Posterior cingulate gyrus (tissue), 11 donors: ENCODE data around the gene HSPB3.
"Not testable (repeated sequence)": the region's sequence is repeated elsewhere in the genome, so short reads cannot be mapped to it uniquely, and the experiment has no call there.

ENCODE experiments used
- DNase-seq, 10 donors: peaks; one replicate each; pipeline versions ENCODE4 v3.0.0 to v3.0.0-alpha.2; 2020 to 2021; ENCODE audit warnings: mixed read lengths in 3 of 10
- intact Hi-C: fragments of 100-400 bp; cut with DNase I; formaldehyde crosslinking; loops from one replicate; pipeline ENCODE4 v1.15.1; 2023

Gene HSPB3

DNA sequence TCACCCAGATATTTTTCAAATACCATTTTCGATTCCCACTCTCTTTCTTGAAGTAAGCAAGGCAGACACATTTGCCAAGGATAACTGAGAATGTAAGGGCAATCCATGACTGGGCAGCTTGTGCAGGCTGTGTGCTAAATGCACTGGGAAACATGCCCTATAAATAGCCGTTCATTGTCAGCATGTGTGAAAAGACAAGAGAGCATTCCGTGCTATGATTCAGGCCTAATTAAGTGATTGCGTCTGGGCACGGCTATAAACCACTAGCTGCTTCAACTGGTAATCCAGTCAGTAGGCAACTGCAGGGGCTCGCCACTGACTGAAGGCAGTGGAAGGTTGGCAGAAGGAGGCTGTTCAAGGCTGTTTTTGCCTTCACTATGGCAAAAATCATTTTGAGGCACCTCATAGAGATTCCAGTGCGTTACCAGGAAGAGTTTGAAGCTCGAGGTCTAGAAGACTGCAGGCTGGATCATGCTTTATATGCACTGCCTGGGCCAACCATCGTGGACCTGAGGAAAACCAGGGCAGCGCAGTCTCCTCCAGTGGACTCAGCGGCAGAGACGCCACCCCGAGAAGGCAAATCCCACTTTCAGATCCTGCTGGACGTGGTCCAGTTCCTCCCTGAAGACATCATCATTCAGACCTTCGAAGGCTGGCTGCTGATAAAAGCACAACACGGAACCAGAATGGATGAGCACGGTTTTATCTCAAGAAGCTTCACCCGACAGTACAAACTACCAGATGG lies at the start of gene HSPB3:
HSPB3 (plus strand) TSS at position 287 of the 745 bp plus-strand sequence; CDS start at position 378, 91 bp downstream.
- DNase-seq = peak in 6 of 10 donors; percentile 13 to 84 (median 60)
- intact Hi-C loops = no loop called here

- intact Hi-C loops = no loop called here
- DNase-seq = no peak
Measured at GRCh38 chr5:54411176-54411575, 44.3 kb upstream of the HSPB3 start.

GRCh38 chr5:54412913-54413312 lies 42.6 kb upstream of the HSPB3 start:
- DNase-seq = no peak
- intact Hi-C loops = no loop called here

DNA sequence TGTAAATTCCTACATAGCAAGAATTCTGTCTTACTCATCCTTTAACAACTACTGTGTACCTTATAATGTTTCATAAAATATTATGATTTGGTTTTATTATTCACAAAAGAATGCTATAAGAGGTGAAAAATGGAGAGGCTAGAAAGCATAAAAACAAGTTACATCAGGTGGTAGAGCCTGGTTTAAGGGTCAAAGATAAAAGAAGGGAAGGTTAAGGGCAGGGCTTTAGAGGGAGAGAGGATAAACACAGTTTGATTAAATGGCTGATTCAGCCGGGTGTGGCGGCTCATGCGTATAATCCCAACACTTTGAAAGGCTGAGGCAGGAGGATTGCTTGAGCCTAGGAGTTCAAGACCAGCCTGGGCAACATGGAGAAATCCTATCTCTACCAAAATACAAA lies 40.4 kb upstream of the HSPB3 start:
- DNase-seq = no peak
- intact Hi-C loops = loop anchor here (5.0 kb wide), 1 partner anchor 173 kb away; no protein-coding TSS in a partner anchor

GRCh38 chr5:54415896-54416601 lies 39.5 kb upstream of the HSPB3 start:
- DNase-seq = no peak
- intact Hi-C loops = loop anchor here (5.0 kb wide), 1 partner anchor 174 kb away; no protein-coding TSS in a partner anchor

- DNase-seq = not testable (repeated sequence)
- intact Hi-C loops = loop anchor here (5.0 to 10.0 kb wide), 2 partner anchors 105 to 177 kb away; partner anchors contain the start of gene ARL15
Measured at GRCh38 chr5:54419573-54420423, 35.7 kb upstream of the HSPB3 start.

DNA sequence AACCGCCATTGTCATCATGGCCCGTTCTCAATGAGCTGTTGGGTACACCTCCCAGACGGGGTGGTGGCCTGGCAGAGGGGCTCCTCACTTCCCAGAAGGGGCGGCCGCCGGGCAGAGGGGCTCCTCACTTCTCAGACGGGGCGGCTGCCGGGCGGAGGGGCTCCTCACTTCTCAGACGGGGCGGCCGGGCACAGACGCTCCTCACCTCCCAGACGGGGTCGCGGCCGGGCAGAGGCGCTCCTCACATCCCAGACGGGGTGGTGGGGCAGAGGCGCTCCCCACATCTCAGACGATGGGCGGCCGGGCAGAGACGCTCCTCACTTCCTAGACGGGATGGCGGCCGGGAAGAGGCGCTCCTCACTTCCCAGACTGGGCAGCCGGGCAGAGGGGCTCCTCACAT lies 35.0 kb upstream of the HSPB3 start:
- not testable (repeated sequence) for DNase-seq
- intact Hi-C loops = loop anchor here (10.0 kb wide), 1 partner anchor 106 kb away; the partner anchor contains the start of gene ARL15

DNA sequence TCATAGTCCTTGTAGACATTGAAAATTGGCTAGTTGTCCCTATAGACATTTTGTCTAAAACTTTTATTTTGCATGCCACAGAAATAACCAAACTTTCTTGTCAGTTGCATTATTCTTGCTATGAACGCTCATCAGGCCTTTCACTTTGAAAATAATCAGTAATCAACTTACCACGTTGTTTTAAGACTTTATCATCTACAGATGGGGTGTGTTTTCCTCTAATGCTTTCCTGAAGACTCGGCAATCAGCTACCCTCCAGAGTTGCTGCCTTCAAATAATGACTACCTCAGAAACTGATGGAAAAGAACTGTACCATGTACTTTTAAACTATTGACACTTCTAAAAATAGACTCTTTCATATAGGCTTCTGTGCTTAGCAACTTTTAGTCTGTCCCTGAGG lies 33.5 kb upstream of the HSPB3 start:
- intact Hi-C loops = loop anchor here (10.0 kb wide), 1 partner anchor 107 kb away; the partner anchor contains the start of gene ARL15
- DNase-seq = no peak

DNA sequence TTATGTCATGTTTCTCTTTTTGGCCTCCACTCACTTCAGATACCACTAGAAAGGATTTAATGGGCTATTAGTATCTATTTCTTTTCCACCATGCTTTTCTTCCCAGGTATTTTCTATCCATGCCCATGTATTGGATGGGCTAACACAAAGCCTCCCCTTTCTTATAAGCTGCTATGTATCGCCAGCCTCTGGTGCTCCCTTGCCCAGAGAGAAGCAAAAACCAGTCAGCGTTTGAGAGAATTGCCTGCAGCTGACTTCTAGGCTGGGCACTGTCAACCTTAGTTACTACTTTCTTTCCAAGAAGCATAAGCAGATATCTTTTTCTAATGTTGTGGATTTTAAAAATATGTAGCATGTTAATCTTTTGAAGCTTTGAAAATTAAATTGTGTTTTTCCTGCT lies 30.2 kb upstream of the HSPB3 start:
- intact Hi-C loops = loop anchor here (10.0 kb wide), 1 partner anchor 110 kb away; the partner anchor contains the start of gene ARL15
- no peak for DNase-seq

- intact Hi-C loops = loop anchor here (10.0 kb wide), 1 partner anchor 111 kb away; the partner anchor contains the start of gene ARL15
- DNase-seq = no peak
Measured at GRCh38 chr5:54426209-54426608, 29.3 kb upstream of the HSPB3 start.

DNA sequence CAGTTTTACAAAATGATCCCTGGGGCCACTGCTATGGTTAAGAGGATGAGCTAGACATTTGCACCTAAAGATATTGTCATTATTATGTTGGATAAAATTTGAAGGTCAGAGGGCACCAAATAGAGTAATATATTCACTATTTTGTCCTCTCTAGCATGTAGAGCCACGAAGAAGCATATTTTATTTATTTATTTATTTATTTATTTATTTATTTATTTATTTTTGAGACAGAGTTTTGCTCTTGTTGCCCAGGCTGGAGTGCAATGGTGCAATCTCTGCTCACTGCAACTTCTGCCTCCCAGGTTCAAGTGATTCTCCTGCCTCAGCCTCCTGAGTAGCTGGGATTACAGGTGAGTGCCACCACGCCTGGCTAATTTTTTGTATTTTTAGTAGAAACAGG lies 20.8 kb upstream of the HSPB3 start:
- intact Hi-C loops, DNase-seq: not testable (repeated sequence)

DNA sequence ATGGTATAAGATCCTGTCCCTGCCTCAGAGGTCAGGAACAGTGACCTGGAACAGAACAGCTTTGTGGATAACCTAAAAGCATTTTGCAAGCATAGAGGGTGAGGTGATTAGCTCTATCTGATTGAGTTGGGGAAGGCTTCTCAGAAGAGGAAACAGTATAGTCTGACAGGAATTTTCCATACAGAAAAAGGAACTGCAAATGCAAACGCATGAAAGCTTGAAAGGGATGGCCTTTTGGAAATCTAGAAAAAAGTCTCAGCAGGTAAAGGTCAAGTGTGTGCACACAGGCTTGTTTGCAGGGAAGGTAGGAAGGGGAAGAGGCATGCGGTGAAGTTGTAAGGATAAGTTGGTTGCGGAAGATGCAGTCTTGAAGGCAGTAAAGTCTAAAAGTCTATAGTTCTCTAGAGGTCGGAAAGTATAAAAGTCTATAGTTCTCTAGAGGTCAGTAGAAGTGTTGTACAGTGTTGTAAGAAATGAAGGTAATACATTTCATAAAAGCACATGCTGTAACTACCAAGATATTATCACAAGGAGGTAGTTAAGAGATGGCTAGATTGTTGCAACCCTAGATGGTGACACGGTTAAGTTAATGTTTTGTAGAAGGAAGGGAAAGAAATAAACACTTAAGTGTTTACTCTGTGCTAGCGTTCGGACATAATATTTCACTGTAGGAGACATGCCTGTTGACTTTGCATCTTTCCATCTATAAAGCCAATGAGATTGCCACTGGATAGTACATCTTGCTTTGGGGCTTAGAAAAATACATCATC lies 16.7 kb upstream of the HSPB3 start:
- intact Hi-C loops = no loop called here
- DNase-seq = no peak

DNA sequence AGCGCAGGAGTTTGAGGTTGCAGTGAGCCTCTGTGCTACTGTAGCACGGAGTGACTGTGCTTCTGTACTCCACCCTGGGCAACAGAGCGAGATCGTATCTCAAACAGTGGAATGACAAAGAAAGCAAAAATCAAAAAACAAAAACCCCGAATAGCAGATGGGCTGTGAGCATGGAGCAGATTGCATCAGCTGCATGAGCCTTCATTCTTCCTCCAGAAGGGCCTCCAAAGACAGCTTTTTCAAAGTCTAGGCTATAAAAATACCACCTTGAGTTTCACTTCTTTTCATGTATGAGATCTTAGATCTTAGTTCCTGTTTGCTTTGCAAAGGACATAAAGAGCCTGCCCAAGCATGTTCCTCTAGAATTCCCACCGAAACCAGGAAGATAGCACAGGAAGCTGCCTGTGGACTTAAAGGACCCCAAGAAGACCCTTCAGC lies 15.0 kb upstream of the HSPB3 start:
- no peak for DNase-seq
- intact Hi-C loops = loop anchor here (5.0 kb wide), 1 partner anchor 47 kb away; no protein-coding TSS in a partner anchor

DNA sequence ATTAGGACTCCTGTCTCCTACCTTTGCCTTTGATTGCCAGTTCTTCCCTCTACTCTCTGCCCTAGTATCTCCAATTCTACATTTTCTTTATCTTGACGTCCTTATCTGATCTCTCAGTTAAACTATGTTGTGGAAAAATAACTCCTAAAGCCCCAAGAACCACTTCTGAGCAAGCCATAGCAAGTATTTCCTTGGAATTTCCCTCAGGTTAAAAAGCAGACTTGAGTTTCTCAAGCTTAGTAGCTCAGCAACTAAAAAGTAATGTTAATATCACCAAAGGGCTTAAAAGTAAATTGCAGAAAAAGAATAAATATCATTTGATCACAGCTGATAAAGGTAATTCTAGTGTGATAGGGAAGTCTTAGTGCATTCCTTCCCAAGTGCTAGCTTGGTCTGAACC lies 13.2 kb upstream of the HSPB3 start:
- no peak for DNase-seq
- intact Hi-C loops = loop anchor here (5.0 kb wide), 1 partner anchor 45 kb away; no protein-coding TSS in a partner anchor

GRCh38 chr5:54443270-54443669 lies 12.2 kb upstream of the HSPB3 start:
- no peak for DNase-seq
- intact Hi-C loops = loop anchor here (5.0 kb wide), 1 partner anchor 44 kb away; no protein-coding TSS in a partner anchor

DNA sequence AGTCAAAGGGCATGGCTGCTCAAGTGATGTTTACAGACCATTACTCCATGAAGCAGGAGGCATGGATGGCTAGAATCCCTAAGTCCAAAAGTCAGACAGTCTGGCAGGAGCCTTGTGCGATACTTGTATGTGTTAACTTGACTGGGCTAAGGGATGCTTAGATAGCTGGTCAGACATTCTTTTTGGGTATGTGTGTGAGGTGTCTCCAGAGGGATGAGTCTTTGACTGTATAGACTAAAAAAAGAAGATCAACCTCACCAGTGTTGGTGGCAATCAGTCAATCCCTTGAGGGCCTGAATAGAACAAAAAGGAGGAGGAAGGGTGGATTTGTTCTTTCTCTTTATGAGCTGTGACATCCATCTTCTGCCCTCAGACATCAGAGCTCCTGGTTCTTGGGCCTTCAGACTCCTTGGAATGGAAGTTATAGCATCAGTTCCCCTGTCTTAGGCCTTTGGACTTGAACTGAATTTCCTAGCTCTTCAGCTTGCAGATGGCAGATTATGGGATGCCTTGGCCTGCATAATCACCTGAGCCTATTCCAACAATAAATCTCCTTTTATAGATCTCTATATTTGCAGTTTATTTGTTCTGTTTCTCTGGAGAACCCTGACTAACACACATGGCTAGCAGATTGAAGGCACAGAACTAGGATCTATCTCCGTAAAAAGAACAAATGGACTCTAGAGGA lies 9.7 kb upstream of the HSPB3 start:
- no peak for DNase-seq
- intact Hi-C loops = no loop called here

DNA sequence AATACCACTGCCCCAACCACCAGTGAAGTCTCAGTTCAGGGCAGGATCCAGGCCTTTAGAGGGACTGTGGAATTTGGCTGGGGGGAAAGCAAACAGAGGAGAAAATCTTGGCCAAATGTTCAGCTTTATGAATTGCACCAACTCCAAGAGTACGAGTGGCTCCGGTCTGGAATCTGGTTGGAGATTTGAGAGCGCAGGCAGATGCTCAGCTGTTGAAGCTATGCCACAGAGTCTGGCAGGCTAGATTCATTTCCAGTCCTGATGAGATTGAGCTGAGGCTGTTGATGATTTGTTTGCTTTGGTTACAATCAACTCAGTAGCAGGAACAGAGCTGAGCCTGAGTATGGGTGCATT lies 9.1 kb upstream of the HSPB3 start:
- intact Hi-C loops = no loop called here

DNA sequence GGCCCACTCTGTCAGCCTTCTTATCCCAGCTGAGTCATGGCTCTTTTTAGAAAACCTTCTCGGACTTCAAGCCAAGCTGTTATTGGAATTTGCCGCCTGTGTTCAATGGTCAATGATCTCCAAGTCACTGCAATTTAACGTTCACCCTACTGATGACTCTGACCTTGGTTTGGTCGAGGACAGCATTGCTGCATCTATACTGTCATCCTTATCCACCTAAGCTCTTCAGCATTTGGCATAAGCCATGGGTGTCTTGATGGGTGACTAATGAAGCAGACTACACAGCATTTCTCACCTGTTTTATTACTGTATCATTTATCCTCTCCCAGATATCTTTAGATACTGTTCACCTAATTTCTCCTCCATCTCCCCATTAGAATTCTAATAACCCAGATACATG lies 5.6 kb upstream of the HSPB3 start:
- no peak for DNase-seq
- intact Hi-C loops = no loop called here

More for the DNA sequence above, 9.1 kb upstream of the HSPB3 start:
- DNase-seq = peak in 1 of 10 donors; percentile 26

DNA sequence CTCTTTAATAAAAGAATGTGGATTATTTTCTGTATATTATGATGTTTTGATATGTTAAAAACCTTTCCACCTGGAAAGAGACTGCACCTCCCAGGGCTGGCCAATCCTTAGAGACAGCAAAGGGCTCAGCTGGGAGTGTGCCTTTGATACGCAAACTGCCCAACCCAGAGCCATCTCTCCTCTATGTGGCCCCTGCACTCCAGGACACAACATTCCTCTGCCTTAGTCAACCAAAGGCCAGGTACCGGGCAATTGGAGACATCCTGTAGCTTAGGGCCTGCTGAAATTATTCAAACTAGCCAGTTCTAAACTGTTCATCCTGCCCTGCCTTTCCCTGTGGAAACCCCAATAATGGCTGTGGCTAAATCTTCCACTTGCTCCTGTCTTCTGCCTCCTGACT lies 5.0 kb upstream of the HSPB3 start:
- intact Hi-C loops = no loop called here
- DNase-seq = no peak
